AML-193 (cell line): ENCODE results near the gene PKN2.
"Not testable (repeated sequence)": the region's sequence is repeated elsewhere in the genome, so short reads cannot be mapped to it uniquely, and the experiment has no call there.

Experiments
- DNase-seq, 2 experiments: peaks; one replicate each; lab custom pipeline; 2025; lab: John Stamatoyannopoulos, UW

Gene PKN2

DNA sequence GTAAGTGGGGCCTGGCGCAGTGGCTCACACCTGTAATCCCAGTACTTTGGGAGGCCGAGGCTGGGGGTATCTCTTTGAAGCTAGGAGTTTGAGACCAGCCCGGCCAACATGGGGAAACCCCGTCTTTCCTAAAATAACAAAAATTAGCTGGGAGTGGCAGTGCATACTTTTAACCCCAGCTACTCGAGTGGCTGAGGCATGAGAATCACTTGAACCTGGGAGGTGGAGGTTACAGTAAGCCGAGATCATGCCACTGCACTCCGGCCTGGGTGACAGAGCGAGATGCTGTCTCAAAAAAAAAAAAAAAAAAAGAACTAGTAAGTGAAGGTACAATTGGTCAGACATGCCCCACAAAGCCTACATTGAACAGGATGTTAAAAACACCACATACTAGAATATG lies 196.6 kb downstream of the PKN2 start:
- not testable (repeated sequence) for DNase-seq

DNA sequence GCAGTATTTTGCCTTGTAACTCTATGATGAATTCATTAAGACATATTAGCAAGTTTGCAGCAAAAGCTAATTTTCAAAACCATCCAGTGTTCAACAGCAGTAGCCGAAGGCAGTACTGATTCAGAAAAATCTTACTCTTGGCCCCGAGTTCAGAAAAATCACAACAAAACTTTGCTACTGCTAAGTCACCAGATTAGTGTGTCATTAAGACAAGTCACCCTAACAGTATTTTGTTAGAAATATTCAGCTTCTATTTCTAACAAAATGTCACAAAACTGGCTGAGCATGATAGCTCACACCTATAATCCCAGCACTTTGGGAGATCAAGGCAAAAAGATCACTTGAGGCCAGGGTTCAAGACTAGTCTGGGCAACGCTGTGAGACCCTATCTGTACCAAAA lies 199.1 kb downstream of the PKN2 start:
- DNase-seq, result no peak
